ENCODE results near the gene DOCK2.

The DOCK2 gene

GRCh38 chr5:169706758-169707450 is 69.8 kb downstream of the DOCK2 start:
- no peak overlapping the region for H3K4me3 ChIP-seq (replicated peaks; ENCODE audit: low read depth, low read length)
- DNase-seq (ENCODE audit: extremely low read depth, low read depth) = no peak
- TF ChIP-seq CTCF (IDR thresholded peaks at IDR 0.05; ENCODE audit: low read depth, low read length, missing control alignments) = no peak

GRCh38 chr5:169707686-169708085 is 70.6 kb downstream of the DOCK2 start:
- TF ChIP-seq CTCF (IDR thresholded peaks at IDR 0.05; ENCODE audit: low read depth, low read length, missing control alignments) = no peak
- H3K4me3 ChIP-seq (replicated peaks; ENCODE audit: low read depth, low read length) = no peak overlapping the region
- no peak for DNase-seq (ENCODE audit: extremely low read depth, low read depth)

- no peak for TF ChIP-seq CTCF (IDR thresholded peaks at IDR 0.05; ENCODE audit: low read depth, low read length, missing control alignments)
- DNase-seq (ENCODE audit: extremely low read depth, low read depth) = no peak
- no peak overlapping the region for H3K4me3 ChIP-seq (replicated peaks; ENCODE audit: low read depth, low read length)
These were observed 73.6 kb downstream of the DOCK2 start for GRCh38 chr5:169710675-169711074.

- no peak for DNase-seq (ENCODE audit: extremely low read depth, low read depth)
- H3K4me3 ChIP-seq (replicated peaks; ENCODE audit: low read depth, low read length) = no peak overlapping the region
- TF ChIP-seq CTCF (IDR thresholded peaks at IDR 0.05; ENCODE audit: low read depth, low read length, missing control alignments) = no peak
These were observed 74.6 kb downstream of the DOCK2 start for GRCh38 chr5:169711551-169712225.

GRCh38 chr5:169712428-169712827 is 75.4 kb downstream of the DOCK2 start:
- TF ChIP-seq CTCF (IDR thresholded peaks at IDR 0.05; ENCODE audit: low read depth, low read length, missing control alignments) = no peak
- no peak for DNase-seq (ENCODE audit: extremely low read depth, low read depth)
- no peak overlapping the region for H3K4me3 ChIP-seq (replicated peaks; ENCODE audit: low read depth, low read length)

GRCh38 chr5:169716287-169716686 is 79.2 kb downstream of the DOCK2 start:
- DNase-seq (ENCODE audit: extremely low read depth, low read depth) = no peak
- no peak for TF ChIP-seq CTCF (IDR thresholded peaks at IDR 0.05; ENCODE audit: low read depth, low read length, missing control alignments)
- no peak overlapping the region for H3K4me3 ChIP-seq (replicated peaks; ENCODE audit: low read depth, low read length)

All from HFF-Myc (cell line).